AG09309 (cell line): Measurements from ENCODE around the gene FRMD4A.

Experiments used
- DNase-seq: peaks from one replicate; pipeline ENCODE4 v3.0.0-alpha.2; 2010; ENCODE audit warnings: low read depth
- H3K4me3 ChIP-seq: 2 replicates; pipeline ENCODE4 v1.5.1; 2011; ENCODE audit warnings: mild to moderate bottlenecking, low read depth, low read length, moderate library complexity; ENCODE audit not compliant: control insufficient read depth
- TF ChIP-seq, protein P1 (sequence below): IDR thresholded peaks from 2 replicates; pipeline ENCODE4 v1.5.1; 2011; ENCODE audit warnings: mild to moderate bottlenecking, low read depth, low read length, inconsistent platforms; ENCODE audit not compliant: insufficient read depth, control insufficient read depth; ENCODE audit errors: missing control alignments

FRMD4A gene

GRCh38 chr10:14322526-14323188, 8.1 kb downstream of the FRMD4A start:
- no peak for DNase-seq
- TF ChIP-seq, protein P1, sequence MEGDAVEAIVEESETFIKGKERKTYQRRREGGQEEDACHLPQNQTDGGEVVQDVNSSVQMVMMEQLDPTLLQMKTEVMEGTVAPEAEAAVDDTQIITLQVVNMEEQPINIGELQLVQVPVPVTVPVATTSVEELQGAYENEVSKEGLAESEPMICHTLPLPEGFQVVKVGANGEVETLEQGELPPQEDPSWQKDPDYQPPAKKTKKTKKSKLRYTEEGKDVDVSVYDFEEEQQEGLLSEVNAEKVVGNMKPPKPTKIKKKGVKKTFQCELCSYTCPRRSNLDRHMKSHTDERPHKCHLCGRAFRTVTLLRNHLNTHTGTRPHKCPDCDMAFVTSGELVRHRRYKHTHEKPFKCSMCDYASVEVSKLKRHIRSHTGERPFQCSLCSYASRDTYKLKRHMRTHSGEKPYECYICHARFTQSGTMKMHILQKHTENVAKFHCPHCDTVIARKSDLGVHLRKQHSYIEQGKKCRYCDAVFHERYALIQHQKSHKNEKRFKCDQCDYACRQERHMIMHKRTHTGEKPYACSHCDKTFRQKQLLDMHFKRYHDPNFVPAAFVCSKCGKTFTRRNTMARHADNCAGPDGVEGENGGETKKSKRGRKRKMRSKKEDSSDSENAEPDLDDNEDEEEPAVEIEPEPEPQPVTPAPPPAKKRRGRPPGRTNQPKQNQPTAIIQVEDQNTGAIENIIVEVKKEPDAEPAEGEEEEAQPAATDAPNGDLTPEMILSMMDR, result no peak
- H3K4me3 ChIP-seq, result no peak overlapping the region

DNA sequence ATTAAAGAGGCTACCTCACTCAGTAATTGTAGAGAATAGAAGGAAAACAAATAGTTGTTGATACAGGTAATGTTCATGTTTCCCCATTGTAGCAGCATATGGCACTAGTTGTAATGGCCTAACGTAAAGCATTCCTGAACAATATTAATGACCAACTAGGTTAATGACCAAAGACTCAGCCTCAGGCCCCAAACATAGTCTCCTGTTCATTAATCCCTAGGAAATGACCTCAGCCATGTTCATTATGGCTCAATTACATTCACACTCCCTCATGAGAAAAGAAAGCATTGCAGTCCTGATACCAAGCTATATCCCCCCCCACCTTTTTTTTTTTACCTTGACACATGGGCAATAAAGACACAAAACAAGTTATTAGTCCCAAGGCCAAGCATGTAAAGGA, 12.7 kb downstream of the FRMD4A start:
- no peak overlapping the region for H3K4me3 ChIP-seq
- TF ChIP-seq, protein P1, result no peak
- no peak for DNase-seq

GRCh38 chr10:14312014-14312413, 18.7 kb downstream of the FRMD4A start:
- H3K4me3 ChIP-seq, result no peak overlapping the region
- no peak for DNase-seq
- TF ChIP-seq, protein P1, result no peak

DNA sequence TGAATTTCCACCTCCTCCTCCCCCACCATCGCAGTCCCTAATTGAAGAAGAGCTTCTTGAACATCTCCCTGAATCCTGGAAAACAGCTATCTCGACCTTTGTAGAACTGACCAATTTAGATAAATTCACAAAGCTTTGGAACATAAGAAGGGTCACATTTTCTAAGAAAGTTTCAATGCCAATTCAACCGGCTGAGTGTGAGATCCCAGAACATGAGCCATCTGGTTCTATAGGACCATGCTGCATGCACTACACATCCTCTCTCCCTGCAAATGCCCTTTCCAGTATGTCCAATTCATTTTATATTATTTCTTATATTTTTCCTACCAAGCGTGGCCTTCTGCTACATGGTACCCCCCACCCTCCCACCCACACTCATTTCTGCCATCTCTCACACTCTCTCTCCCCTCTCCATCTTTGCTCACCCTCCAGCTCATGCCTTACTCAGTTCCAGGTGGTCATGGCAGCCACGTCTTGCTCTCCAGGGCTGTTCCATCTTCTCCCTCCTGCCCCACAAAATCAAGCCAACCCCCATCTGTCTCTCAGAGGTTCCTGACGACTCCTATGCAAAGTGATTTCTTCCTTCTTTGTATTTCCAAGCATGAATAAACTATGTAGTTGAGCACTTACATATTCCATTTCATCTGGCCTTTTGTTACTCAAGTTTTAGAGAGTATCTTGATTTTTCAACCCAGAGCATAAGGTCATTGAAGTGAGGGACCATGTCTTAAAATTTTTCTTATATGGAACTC, 19.3 kb downstream of the FRMD4A start:
- no peak overlapping the region for H3K4me3 ChIP-seq
- TF ChIP-seq, protein P1, result no peak
- DNase-seq, result no peak

GRCh38 chr10:14309593-14309992, 21.1 kb downstream of the FRMD4A start:
- DNase-seq, result no peak
- TF ChIP-seq, protein P1, result no peak

GRCh38 chr10:14306190-14306589, 24.5 kb downstream of the FRMD4A start:
- DNase-seq, result no peak
- TF ChIP-seq, protein P1, result no peak
- H3K4me3 ChIP-seq, result no peak overlapping the region

More at GRCh38 chr10:14309593-14309992, 21.1 kb downstream of the FRMD4A start:
- H3K4me3 ChIP-seq, result no peak overlapping the region
